IMR-90 (cell line): ENCODE data around the gene SLC31A2.
A peak's percentile ranks its signal among the peaks of the same experiment; 100 is the strongest.

Source experiments
- CTCF ChIP-seq: conservative IDR thresholded peaks from 2 replicates; pipeline ENCODE4 v1.5.1; 2012; ENCODE audit warnings: mild to moderate bottlenecking, low read depth, low read length, improper control_type of control experiment
- USF2 ChIP-seq: fragments of 150-350 bp; IDR thresholded peaks from 2 replicates; pipeline ENCODE4 v1.6.1; 2017; ENCODE audit warnings: mild to moderate bottlenecking, antibody characterized with exemption, low read length, low read depth

DNA sequence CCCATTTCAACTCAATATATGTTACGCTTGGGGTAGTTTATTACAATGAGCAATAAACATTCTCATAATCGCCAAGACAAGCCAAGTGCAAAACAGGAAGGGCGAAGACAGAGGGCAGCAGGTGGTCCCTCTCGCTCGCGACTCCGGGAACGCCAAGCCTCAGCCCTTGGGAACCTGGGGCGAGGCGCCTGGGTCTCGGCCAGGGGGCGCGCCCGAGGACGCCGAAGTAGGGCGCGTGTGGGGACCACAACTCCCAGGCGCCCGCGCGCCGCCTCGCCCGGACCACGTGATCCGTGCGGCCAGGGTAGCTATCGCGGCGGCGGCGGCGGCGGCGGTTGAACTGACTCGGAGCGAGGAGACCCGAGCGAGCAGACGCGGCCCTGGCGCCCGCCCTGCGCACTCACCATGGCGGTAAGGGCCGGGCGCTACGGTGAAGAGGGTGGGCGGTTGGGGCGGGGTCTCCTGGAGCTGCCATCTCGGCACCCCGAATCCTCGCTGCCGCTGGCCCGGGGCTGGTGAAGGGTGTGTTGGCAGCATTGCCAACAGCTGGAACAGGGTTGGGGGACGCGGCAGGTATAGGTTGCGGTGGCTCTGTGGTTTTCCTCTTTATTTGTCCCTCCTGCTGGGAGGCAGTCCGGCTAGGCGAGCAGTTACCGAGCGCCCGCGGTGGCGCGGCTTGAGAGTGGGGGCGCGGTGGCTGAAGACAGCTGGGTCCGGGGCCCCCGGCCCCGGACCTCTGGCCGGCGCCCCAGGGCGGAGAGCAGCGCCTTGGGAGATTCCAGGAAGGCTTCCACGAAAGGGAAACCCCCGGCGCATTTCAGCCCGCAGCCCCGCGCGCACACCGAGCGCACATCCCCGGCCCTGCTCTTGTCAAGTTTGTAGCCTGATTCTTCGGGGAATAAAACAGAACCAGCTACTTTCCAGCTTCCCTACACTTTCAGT is at the start of gene SLC31A2:
- peak; percentile 28 for TF ChIP-seq CTCF
- TF ChIP-seq USF2 = peak; percentile 93
